ENCODE data around the gene WFIKKN1.

WFIKKN1 gene

DNA sequence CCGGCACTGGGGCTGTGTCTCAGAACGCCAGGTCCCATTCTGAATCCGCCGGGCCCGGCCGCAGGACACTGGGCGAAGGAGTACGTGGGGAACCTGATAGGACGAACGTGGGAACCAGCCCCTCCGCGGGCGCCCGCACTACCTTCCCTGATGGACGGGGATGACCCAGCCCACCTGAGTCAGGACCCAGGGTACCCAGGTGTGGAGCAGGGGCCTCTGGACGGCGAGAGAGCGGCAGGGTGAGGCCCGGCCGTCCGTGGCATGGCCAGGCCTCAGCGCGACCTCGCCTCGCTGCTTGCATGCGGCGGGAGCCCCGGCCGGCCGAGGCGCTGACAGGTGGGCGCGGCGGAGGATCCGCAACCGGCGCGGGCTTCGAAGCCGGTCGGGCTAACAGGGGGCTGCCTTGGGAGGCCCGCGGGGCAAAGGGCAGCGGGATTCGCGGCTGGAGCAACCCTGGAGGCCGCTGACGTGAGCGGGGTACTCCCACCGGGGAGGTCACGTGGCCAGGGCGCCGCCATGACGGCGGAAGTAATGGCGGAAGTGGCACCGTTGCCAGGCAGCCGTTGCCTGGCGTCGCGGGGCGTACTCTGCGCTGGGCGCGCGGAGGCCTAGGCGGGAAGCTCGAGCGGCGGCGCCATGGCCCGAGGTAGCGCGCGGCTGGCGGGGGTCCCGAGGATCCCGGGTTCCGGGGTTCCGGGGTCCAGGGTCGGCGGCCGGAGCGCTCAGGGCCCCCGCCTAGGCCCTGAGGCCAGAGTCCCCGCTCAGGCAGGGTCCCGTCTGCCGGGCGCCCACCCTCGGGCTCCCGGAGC, 18.2 kb downstream of the WFIKKN1 start, which contains the start of gene WDR90 (continued):
- no peak for TF ChIP-seq AEBP2 (tag by site-specific recombination; IDR thresholded peaks at IDR 0.05; ENCODE audit: borderline replicate concordance)
- TF ChIP-seq, protein P1, sequence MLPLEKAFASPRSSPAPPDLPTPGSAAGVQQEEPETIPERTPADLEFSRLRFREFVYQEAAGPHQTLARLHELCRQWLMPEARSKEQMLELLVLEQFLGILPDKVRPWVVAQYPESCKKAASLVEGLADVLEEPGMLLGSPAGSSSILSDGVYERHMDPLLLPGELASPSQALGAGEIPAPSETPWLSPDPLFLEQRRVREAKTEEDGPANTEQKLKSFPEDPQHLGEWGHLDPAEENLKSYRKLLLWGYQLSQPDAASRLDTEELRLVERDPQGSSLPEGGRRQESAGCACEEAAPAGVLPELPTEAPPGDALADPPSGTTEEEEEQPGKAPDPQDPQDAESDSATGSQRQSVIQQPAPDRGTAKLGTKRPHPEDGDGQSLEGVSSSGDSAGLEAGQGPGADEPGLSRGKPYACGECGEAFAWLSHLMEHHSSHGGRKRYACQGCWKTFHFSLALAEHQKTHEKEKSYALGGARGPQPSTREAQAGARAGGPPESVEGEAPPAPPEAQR (tag by site-specific recombination; IDR thresholded peaks at IDR 0.05): no peak
- TF ChIP-seq ZNF585B (tag by site-specific recombination; IDR thresholded peaks at IDR 0.05): no peak
- TF ChIP-seq ZIC2 (tag by site-specific recombination; IDR thresholded peaks at IDR 0.05): peak; percentile 87
- TF ChIP-seq ZNF140 (tag by site-specific recombination; IDR thresholded peaks at IDR 0.05): no peak
- TF ChIP-seq, protein P2, sequence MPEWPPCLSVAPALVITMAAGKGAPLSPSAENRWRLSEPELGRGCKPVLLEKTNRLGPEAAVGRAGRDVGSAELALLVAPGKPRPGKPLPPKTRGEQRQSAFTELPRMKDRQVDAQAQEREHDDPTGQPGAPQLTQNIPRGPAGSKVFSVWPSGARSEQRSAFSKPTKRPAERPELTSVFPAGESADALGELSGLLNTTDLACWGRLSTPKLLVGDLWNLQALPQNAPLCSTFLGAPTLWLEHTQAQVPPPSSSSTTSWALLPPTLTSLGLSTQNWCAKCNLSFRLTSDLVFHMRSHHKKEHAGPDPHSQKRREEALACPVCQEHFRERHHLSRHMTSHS (tag by site-specific recombination; IDR thresholded peaks at IDR 0.05): no peak
- 0 out of 2 replicates have a peak, but pooled peaks have one; percentile 39 for TF ChIP-seq SP7 (tag by site-specific recombination; IDR thresholded peaks at IDR 0.05)
- TF ChIP-seq, protein P3, sequence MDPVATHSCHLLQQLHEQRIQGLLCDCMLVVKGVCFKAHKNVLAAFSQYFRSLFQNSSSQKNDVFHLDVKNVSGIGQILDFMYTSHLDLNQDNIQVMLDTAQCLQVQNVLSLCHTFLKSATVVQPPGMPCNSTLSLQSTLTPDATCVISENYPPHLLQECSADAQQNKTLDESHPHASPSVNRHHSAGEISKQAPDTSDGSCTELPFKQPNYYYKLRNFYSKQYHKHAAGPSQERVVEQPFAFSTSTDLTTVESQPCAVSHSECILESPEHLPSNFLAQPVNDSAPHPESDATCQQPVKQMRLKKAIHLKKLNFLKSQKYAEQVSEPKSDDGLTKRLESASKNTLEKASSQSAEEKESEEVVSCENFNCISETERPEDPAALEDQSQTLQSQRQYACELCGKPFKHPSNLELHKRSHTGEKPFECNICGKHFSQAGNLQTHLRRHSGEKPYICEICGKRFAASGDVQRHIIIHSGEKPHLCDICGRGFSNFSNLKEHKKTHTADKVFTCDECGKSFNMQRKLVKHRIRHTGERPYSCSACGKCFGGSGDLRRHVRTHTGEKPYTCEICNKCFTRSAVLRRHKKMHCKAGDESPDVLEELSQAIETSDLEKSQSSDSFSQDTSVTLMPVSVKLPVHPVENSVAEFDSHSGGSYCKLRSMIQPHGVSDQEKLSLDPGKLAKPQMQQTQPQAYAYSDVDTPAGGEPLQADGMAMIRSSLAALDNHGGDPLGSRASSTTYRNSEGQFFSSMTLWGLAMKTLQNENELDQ (tag by site-specific recombination; IDR thresholded peaks at IDR 0.05; ENCODE audit: low read depth): no peak
- TF ChIP-seq ZSCAN16 (tag by site-specific recombination; IDR thresholded peaks at IDR 0.05): no peak
- no peak for TF ChIP-seq ZFP41 (tag by site-specific recombination; IDR thresholded peaks at IDR 0.05; ENCODE audit: borderline replicate concordance)
- TF ChIP-seq, protein P4, sequence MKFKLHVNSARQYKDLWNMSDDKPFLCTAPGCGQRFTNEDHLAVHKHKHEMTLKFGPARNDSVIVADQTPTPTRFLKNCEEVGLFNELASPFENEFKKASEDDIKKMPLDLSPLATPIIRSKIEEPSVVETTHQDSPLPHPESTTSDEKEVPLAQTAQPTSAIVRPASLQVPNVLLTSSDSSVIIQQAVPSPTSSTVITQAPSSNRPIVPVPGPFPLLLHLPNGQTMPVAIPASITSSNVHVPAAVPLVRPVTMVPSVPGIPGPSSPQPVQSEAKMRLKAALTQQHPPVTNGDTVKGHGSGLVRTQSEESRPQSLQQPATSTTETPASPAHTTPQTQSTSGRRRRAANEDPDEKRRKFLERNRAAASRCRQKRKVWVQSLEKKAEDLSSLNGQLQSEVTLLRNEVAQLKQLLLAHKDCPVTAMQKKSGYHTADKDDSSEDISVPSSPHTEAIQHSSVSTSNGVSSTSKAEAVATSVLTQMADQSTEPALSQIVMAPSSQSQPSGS (tag by site-specific recombination; IDR thresholded peaks at IDR 0.05; ENCODE audit: low read depth): peak; percentile 28; the same call in 1 of the 2 replicates
- TF ChIP-seq, protein P5, sequence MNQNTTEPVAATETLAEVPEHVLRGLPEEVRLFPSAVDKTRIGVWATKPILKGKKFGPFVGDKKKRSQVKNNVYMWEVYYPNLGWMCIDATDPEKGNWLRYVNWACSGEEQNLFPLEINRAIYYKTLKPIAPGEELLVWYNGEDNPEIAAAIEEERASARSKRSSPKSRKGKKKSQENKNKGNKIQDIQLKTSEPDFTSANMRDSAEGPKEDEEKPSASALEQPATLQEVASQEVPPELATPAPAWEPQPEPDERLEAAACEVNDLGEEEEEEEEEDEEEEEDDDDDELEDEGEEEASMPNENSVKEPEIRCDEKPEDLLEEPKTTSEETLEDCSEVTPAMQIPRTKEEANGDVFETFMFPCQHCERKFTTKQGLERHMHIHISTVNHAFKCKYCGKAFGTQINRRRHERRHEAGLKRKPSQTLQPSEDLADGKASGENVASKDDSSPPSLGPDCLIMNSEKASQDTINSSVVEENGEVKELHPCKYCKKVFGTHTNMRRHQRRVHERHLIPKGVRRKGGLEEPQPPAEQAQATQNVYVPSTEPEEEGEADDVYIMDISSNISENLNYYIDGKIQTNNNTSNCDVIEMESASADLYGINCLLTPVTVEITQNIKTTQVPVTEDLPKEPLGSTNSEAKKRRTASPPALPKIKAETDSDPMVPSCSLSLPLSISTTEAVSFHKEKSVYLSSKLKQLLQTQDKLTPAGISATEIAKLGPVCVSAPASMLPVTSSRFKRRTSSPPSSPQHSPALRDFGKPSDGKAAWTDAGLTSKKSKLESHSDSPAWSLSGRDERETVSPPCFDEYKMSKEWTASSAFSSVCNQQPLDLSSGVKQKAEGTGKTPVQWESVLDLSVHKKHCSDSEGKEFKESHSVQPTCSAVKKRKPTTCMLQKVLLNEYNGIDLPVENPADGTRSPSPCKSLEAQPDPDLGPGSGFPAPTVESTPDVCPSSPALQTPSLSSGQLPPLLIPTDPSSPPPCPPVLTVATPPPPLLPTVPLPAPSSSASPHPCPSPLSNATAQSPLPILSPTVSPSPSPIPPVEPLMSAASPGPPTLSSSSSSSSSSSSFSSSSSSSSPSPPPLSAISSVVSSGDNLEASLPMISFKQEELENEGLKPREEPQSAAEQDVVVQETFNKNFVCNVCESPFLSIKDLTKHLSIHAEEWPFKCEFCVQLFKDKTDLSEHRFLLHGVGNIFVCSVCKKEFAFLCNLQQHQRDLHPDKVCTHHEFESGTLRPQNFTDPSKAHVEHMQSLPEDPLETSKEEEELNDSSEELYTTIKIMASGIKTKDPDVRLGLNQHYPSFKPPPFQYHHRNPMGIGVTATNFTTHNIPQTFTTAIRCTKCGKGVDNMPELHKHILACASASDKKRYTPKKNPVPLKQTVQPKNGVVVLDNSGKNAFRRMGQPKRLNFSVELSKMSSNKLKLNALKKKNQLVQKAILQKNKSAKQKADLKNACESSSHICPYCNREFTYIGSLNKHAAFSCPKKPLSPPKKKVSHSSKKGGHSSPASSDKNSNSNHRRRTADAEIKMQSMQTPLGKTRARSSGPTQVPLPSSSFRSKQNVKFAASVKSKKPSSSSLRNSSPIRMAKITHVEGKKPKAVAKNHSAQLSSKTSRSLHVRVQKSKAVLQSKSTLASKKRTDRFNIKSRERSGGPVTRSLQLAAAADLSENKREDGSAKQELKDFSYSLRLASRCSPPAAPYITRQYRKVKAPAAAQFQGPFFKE (tag by site-specific recombination; IDR thresholded peaks at IDR 0.05; ENCODE audit: borderline replicate concordance): no peak
- TF ChIP-seq ZNF555 (tag by site-specific recombination; conservative IDR thresholded peaks at IDR 0.05): no peak
- peak; percentile 35; the same call in 1 of the 2 replicates for TF ChIP-seq ZNF10 (tag by site-specific recombination; IDR thresholded peaks at IDR 0.05)
- TF ChIP-seq ZNF362 (tag by site-specific recombination; IDR thresholded peaks at IDR 0.05): no peak
- no peak for TF ChIP-seq ZNF518A (tag by site-specific recombination; conservative IDR thresholded peaks at IDR 0.05; ENCODE audit: low read depth)

Measured in HEK293 (cell line).